ENCODE results near the gene TMPRSS9.
A peak's percentile ranks its signal among the peaks of the same experiment; 100 is the strongest.

TMPRSS9 gene

DNA sequence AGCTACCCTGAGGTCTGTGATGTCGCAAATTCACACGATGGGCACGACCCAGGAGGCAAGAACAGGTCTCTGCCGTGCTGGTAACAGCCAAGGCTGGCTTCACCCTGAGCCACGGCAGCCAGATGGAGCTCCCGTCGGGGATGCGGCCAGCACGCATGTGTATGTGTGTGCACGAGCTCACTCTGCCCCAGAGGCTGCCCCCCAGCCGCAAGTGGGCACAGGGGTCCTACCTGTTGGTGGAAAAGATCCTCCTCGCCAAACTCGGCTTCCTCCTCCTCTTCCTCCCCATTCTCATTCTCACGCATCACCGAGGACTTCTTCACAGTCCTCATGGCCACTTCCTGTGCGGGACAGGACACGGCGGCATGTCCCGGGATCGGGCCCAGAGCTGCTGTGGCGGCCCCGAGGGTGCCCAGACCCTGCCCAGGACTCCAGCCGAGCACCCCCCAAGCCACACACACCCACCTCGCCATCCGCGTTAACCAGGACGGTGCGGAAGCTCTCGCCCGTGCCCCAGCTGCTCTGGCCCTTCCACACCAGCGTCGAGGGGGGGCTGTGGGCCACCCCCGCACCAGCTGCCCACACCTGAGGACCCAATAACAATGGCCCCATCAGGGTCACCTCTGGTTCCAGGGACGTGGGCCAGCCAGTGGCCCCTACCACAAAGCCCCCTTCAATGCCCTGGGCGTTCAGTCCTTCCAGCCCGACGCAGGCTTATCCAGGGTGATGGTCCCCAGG is 71.4 kb downstream of the TMPRSS9 start:
- WGBS (ENCODE audit: extremely low coverage, insufficient coverage, insufficient read length) = no CpG with 5 or more reads among the region's 37 CpGs
- H3K27me3 ChIP-seq (ENCODE audit: insufficient read depth, low read length) = no peaks in the 10 kb centered on the region
- no peak overlapping the region for H2AK5ac ChIP-seq (ENCODE audit: low read length)

DNA sequence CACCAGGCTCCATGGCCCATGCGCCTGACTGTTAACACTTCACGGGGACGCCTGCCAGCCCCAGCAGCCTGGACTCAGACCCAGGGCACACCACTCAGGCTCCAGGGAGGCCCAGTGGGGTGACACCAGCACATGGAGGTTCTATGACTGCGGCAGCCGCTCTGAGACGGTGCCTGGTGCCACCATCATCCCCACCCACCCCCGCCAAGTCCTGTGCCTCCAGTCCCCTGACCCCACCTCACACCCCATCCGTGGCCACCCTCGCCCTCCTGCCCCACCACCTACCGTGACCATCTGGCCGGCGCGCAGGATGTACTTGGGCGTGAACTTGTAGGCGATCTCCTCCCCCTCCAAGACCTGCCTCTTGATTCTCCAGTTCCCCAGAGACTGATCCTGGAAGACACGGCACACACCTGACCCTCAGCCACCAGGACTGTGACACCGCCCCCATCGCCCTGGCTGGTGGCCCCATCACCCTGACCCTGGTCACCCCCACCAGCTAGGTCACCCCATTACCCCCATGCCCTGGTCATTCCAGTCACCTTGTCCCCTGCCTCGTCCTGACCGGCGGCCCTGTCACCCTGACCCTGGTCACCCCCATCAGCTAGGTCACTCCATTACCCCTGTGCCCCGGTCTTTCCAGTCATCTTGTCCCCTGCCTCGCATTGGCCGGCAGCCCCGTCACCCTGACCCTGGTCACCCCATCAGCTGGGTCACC is 72.2 kb downstream of the TMPRSS9 start:
- peaks cover 3% of the 10 kb centered on the region for H3K79me2 ChIP-seq (ENCODE audit: control insufficient read depth, insufficient read depth, low read length, poor library complexity)
- H3K4me2 ChIP-seq (ENCODE audit: low read length) = no peak overlapping the region
- DNase-seq = no peak
- H3K27ac ChIP-seq (ENCODE audit: low read depth, low read length) = no peak overlapping the region
- H2BK120ac ChIP-seq (ENCODE audit: insufficient read depth, low read length, poor library complexity) = no peak overlapping the region
- peaks cover 1% of the 10 kb centered on the region for H3K9me3 ChIP-seq (ENCODE audit: insufficient read depth, low read depth, low read length)
- no peak overlapping the region for H4K12ac ChIP-seq (ENCODE audit: low read depth, low read length)
- H2BK5ac ChIP-seq (ENCODE audit: low read depth, low read length, poor library complexity) = no peak overlapping the region
- no peak overlapping the region for H4K91ac ChIP-seq (ENCODE audit: low read depth, low read length)
- H3K4me1 ChIP-seq (ENCODE audit: control insufficient read depth in 1 of 2, insufficient read depth in 2 of 2, low read length in 2 of 2) = peaks cover 0 to 2% of the 10 kb centered on the region in 2 experiments
- no peaks in the 10 kb centered on the region for H3K27me3 ChIP-seq (ENCODE audit: insufficient read depth, low read length)
- no peak overlapping the region for H3K18ac ChIP-seq (ENCODE audit: low read length)
- no peak overlapping the region for H2AK5ac ChIP-seq (ENCODE audit: low read length)
- H3K9ac ChIP-seq (ENCODE audit: low read length) = no peak overlapping the region
- H3K23ac ChIP-seq (ENCODE audit: low read length) = no peak overlapping the region
- H2BK12ac ChIP-seq (ENCODE audit: low read length) = no peak overlapping the region
- H3K36me3 ChIP-seq (ENCODE audit: control insufficient read depth in 1 of 2, insufficient read depth in 2 of 2, low read length in 2 of 2) = peaks cover 67 to 75% of the 10 kb centered on the region in 2 experiments
- H3K4ac ChIP-seq (ENCODE audit: low read depth, low read length) = no peak overlapping the region
- no peak overlapping the region for H2AFZ ChIP-seq (ENCODE audit: insufficient read depth, low read length, poor library complexity)
- H3K14ac ChIP-seq (ENCODE audit: low read length) = no peak overlapping the region
- H4K8ac ChIP-seq (ENCODE audit: low read depth, low read length) = no peak overlapping the region
- peak overlapping the region; percentile 53 for H3K4me3 ChIP-seq (ENCODE audit: low read depth, low read length)
- WGBS (ENCODE audit: extremely low coverage, insufficient coverage, insufficient read length) = no CpG with 5 or more reads among the region's 25 CpGs
- peaks cover 3% of the 10 kb centered on the region for H3K79me1 ChIP-seq (ENCODE audit: low read length)

More for the DNA sequence above, 71.4 kb downstream of the TMPRSS9 start:
- Histone ChIP-seq H3K4me2 (ENCODE audit: low read length) (no peak overlapping the region), H3K79me2 (ENCODE audit: control insufficient read depth, insufficient read depth, low read length, poor library complexity) (peaks cover 9% of the 10 kb centered on the region), H3K9ac (ENCODE audit: low read length) (no peak overlapping the region), H3K79me1 (ENCODE audit: low read length) (peaks cover 8% of the 10 kb centered on the region), H3K27ac (ENCODE audit: low read depth, low read length) (no peak overlapping the region), H4K12ac (ENCODE audit: low read depth, low read length) (no peak overlapping the region), H3K4ac (ENCODE audit: low read depth, low read length) (no peak overlapping the region), H3K36me3 (ENCODE audit: control insufficient read depth in 1 of 2, insufficient read depth in 2 of 2, low read length in 2 of 2) (peaks cover 59 to 67% of the 10 kb centered on the region in 2 experiments), H3K14ac (ENCODE audit: low read length) (no peak overlapping the region), H2BK5ac (ENCODE audit: low read depth, low read length, poor library complexity) (no peak overlapping the region), H3K23ac (ENCODE audit: low read length) (no peak overlapping the region), H4K8ac (ENCODE audit: low read depth, low read length) (no peak overlapping the region), H2AFZ (ENCODE audit: insufficient read depth, low read length, poor library complexity) (no peak overlapping the region), H2BK12ac (ENCODE audit: low read length) (no peak overlapping the region), H2BK120ac (ENCODE audit: insufficient read depth, low read length, poor library complexity) (no peak overlapping the region), H3K4me3 (ENCODE audit: low read depth, low read length) (peak overlapping the region; percentile 53), H3K4me1 (ENCODE audit: control insufficient read depth in 1 of 2, insufficient read depth in 2 of 2, low read length in 2 of 2) (peaks cover 4 to 6% of the 10 kb centered on the region in 2 experiments), H3K9me3 (ENCODE audit: insufficient read depth, low read depth, low read length) (peaks cover 3% of the 10 kb centered on the region), H4K91ac (ENCODE audit: low read depth, low read length) (no peak overlapping the region), H3K18ac (ENCODE audit: low read length) (no peak overlapping the region)
- DNase-seq = no peak

DNA sequence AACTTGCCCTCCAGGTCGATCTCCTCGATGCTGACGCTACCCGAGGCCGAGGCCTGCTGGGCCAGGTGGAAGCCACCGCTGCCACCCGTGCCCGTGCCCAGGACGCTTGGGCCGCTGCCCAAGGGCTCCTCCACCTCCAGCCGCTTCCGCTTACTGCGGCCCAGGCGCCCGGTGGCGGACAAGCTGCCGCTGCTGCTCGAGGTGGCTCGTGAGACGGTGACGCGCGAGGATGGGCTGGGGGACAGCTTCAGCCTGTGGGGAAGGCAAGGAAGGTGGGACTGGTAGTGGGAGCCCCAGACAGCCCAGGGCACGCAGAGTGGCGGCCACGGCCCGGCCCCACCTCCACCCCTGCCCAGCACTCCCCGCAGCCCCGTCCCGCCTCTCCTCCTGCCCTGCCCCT is 73.8 kb downstream of the TMPRSS9 start:
- Histone ChIP-seq H3K9ac (ENCODE audit: low read length) (no peak overlapping the region), H4K12ac (ENCODE audit: low read depth, low read length) (no peak overlapping the region), H4K91ac (ENCODE audit: low read depth, low read length) (no peak overlapping the region), H3K27ac (ENCODE audit: low read depth, low read length) (no peak overlapping the region), H3K23ac (ENCODE audit: low read length) (no peak overlapping the region), H4K8ac (ENCODE audit: low read depth, low read length) (no peak overlapping the region), H3K4ac (ENCODE audit: low read depth, low read length) (no peak overlapping the region), H2AFZ (ENCODE audit: insufficient read depth, low read length, poor library complexity) (no peak overlapping the region), H3K27me3 (ENCODE audit: insufficient read depth, low read length) (no peaks in the 10 kb centered on the region), H3K79me1 (ENCODE audit: low read length) (no peaks in the 10 kb centered on the region), H3K18ac (ENCODE audit: low read length) (no peak overlapping the region), H2AK5ac (ENCODE audit: low read length) (no peak overlapping the region), H2BK5ac (ENCODE audit: low read depth, low read length, poor library complexity) (no peak overlapping the region), H3K36me3 (ENCODE audit: control insufficient read depth in 1 of 2, insufficient read depth in 2 of 2, low read length in 2 of 2) (peaks cover 80 to 83% of the 10 kb centered on the region in 2 experiments), H3K14ac (ENCODE audit: low read length) (no peak overlapping the region), H3K4me1 (ENCODE audit: control insufficient read depth in 1 of 2, insufficient read depth in 2 of 2, low read length in 2 of 2) (no peaks in the 10 kb centered on the region), H2BK12ac (ENCODE audit: low read length) (no peak overlapping the region), H3K4me3 (ENCODE audit: low read depth, low read length) (no peak overlapping the region), H3K4me2 (ENCODE audit: low read length) (no peak overlapping the region), H3K9me3 (ENCODE audit: insufficient read depth, low read depth, low read length) (peaks cover 5% of the 10 kb centered on the region), H2BK120ac (ENCODE audit: insufficient read depth, low read length, poor library complexity) (no peak overlapping the region), H3K79me2 (ENCODE audit: control insufficient read depth, insufficient read depth, low read length, poor library complexity) (no peaks in the 10 kb centered on the region)
- no CpG with 5 or more reads among the region's 30 CpGs for WGBS (ENCODE audit: extremely low coverage, insufficient coverage, insufficient read length)
- DNase-seq = no peak

DNA sequence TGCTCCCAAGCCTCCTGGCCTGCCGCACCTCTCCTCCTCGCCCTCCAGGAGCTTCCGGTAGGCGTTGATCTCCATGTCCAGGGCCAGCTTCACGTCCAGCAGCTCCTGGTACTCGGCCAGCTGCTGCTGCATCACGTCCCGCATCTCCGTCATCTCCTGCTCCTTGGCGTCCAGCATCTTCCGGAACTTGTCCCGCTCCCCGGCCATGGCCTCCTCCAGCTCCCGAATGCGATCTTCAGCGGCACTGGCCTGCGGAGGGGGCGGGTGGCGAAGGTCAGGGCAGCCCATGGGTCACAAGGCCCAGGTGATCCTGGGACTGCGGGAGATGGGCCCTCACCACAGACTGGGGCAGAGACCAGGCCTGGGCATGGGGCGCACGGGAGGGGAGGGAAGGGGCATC is 74.2 kb downstream of the TMPRSS9 start:
- H3K79me1 ChIP-seq (ENCODE audit: low read length) = no peaks in the 10 kb centered on the region
- H2BK120ac ChIP-seq (ENCODE audit: insufficient read depth, low read length, poor library complexity) = no peak overlapping the region
- no peak overlapping the region for H3K9ac ChIP-seq (ENCODE audit: low read length)
- no peak overlapping the region for H3K18ac ChIP-seq (ENCODE audit: low read length)
- no peak overlapping the region for H3K4me3 ChIP-seq (ENCODE audit: low read depth, low read length)
- no peak overlapping the region for H2AK5ac ChIP-seq (ENCODE audit: low read length)
- H2AFZ ChIP-seq (ENCODE audit: insufficient read depth, low read length, poor library complexity) = no peak overlapping the region
- no peak overlapping the region for H3K27ac ChIP-seq (ENCODE audit: low read depth, low read length)
- H3K36me3 ChIP-seq (ENCODE audit: control insufficient read depth in 1 of 2, insufficient read depth in 2 of 2, low read length in 2 of 2) = peaks cover 79 to 82% of the 10 kb centered on the region in 2 experiments
- no peak overlapping the region for H2BK5ac ChIP-seq (ENCODE audit: low read depth, low read length, poor library complexity)
- no peaks in the 10 kb centered on the region for H3K4me1 ChIP-seq (ENCODE audit: control insufficient read depth in 1 of 2, insufficient read depth in 2 of 2, low read length in 2 of 2)
- DNase-seq = no peak
- no peak overlapping the region for H4K8ac ChIP-seq (ENCODE audit: low read depth, low read length)
- H2BK12ac ChIP-seq (ENCODE audit: low read length) = no peak overlapping the region
- H3K4me2 ChIP-seq (ENCODE audit: low read length) = no peak overlapping the region
- no peak overlapping the region for H3K23ac ChIP-seq (ENCODE audit: low read length)
- no peak overlapping the region for H3K4ac ChIP-seq (ENCODE audit: low read depth, low read length)
- H3K9me3 ChIP-seq (ENCODE audit: insufficient read depth, low read depth, low read length) = peaks cover 5% of the 10 kb centered on the region
- no peak overlapping the region for H3K14ac ChIP-seq (ENCODE audit: low read length)
- no peak overlapping the region for H4K91ac ChIP-seq (ENCODE audit: low read depth, low read length)
- no peaks in the 10 kb centered on the region for H3K27me3 ChIP-seq (ENCODE audit: insufficient read depth, low read length)
- no peak overlapping the region for H4K12ac ChIP-seq (ENCODE audit: low read depth, low read length)
- no peaks in the 10 kb centered on the region for H3K79me2 ChIP-seq (ENCODE audit: control insufficient read depth, insufficient read depth, low read length, poor library complexity)
- no CpG with 5 or more reads among the region's 22 CpGs for WGBS (ENCODE audit: extremely low coverage, insufficient coverage, insufficient read length)
